Astrocyte (in vitro differentiated cells and primary cell): Measurements from ENCODE around the gene LRP1B. TPM values are rescaled to one million over a fixed set of nuclear protein-coding genes. Genes with fewer than 3 reads are reported as not detected.

ENCODE experiments used
- DNase-seq: peaks from one replicate; pipeline ENCODE4 v3.0.0-alpha.2; 2010; ENCODE audit warnings: low read depth
- FAIRE-seq: peaks from 2 replicates; lab custom pipeline; 2011; peaks lifted over from hg19 to GRCh38; lab: Jason Lieb, UNC
- H2AFZ ChIP-seq: 2 replicates; pipeline ENCODE4 v1.6.0; 2012; ENCODE audit warnings: low read depth, low read length, inconsistent platforms
- H3K27ac ChIP-seq: 2 replicates; pipeline ENCODE4 v1.5.1; 2011; ENCODE audit warnings: low read depth, low read length, inconsistent platforms
- H3K27me3 ChIP-seq: 2 replicates; pipeline ENCODE4 v1.6.0; 2011; ENCODE audit warnings: low read length, inconsistent platforms; ENCODE audit not compliant: insufficient read depth
- H3K36me3 ChIP-seq: 2 replicates; pipeline ENCODE4 v1.5.1; 2011; ENCODE audit warnings: low read length, inconsistent platforms; ENCODE audit not compliant: insufficient read depth
- H3K4me1 ChIP-seq: 2 replicates; pipeline ENCODE4 v1.5.1; 2011; ENCODE audit warnings: low read length, inconsistent platforms; ENCODE audit not compliant: insufficient read depth
- H3K4me2 ChIP-seq: 2 replicates; pipeline ENCODE4 v1.6.0; 2012; ENCODE audit warnings: low read length, inconsistent platforms
- H3K4me3 ChIP-seq: 2 replicates; pipeline ENCODE4 v1.5.1; 2011; ENCODE audit warnings: low read depth, mild to moderate bottlenecking, low read length, inconsistent platforms; ENCODE audit not compliant: insufficient read depth
- H3K79me2 ChIP-seq: 2 replicates; pipeline ENCODE4 v1.6.0; 2012; ENCODE audit warnings: mild to moderate bottlenecking, low read length, inconsistent platforms; ENCODE audit not compliant: insufficient read depth
- H3K9ac ChIP-seq: 2 replicates; pipeline ENCODE4 v1.6.0; 2012; ENCODE audit warnings: mild to moderate bottlenecking, low read length, inconsistent platforms
- H3K9me3 ChIP-seq: 2 replicates; pipeline ENCODE4 v1.5.1; 2012; ENCODE audit warnings: low read depth, mild to moderate bottlenecking, low read length, inconsistent platforms; ENCODE audit not compliant: insufficient read depth
- H4K20me1 ChIP-seq: 2 replicates; pipeline ENCODE4 v1.6.0; 2012; ENCODE audit warnings: low read length, inconsistent platforms; ENCODE audit not compliant: insufficient read depth
- H3K27ac Mint-ChIP-seq: one replicate; pipeline ENCODE4 v1.8.0; 2021; ENCODE audit warnings: mild to moderate bottlenecking, mixed read lengths; ENCODE audit not compliant: unreplicated experiment
- H3K27me3 Mint-ChIP-seq: one replicate; pipeline ENCODE4 v1.8.0; 2021; ENCODE audit warnings: low read depth, mixed read lengths; ENCODE audit not compliant: unreplicated experiment
- H3K36me3 Mint-ChIP-seq: one replicate; pipeline ENCODE4 v1.8.0; 2021; ENCODE audit warnings: low read depth, mixed read lengths; ENCODE audit not compliant: unreplicated experiment
- H3K4me1 Mint-ChIP-seq: one replicate; pipeline ENCODE4 v1.8.0; 2021; ENCODE audit warnings: low read depth, mixed read lengths; ENCODE audit not compliant: unreplicated experiment
- H3K4me3 Mint-ChIP-seq: one replicate; pipeline ENCODE4 v1.8.0; 2021; ENCODE audit warnings: mild to moderate bottlenecking, moderate library complexity, mixed read lengths; ENCODE audit not compliant: unreplicated experiment
- H3K9me3 Mint-ChIP-seq: one replicate; pipeline ENCODE4 v1.8.0; 2021; ENCODE audit warnings: mild to moderate bottlenecking, mixed read lengths; ENCODE audit not compliant: unreplicated experiment
- EZH2 ChIP-seq: IDR thresholded peaks from 2 replicates; pipeline ENCODE4 v1.6.1; 2012; ENCODE audit warnings: mild to moderate bottlenecking, low read length, inconsistent platforms; ENCODE audit not compliant: insufficient read depth
- total RNA-seq: library from RNA; stranded (reverse); gene quantifications from 2 replicates; pipeline ENCODE4 v1.2.1, GENCODE V29; 2021
- TF ChIP-seq, protein P1 (sequence below): IDR thresholded peaks from 2 replicates; pipeline ENCODE4 v1.5.1; 2011; ENCODE audit warnings: low read depth, mild to moderate bottlenecking, inconsistent platforms, low read length, moderate library complexity; ENCODE audit not compliant: insufficient read depth

The LRP1B gene
- total RNA-seq, 1 donor from 2014 or later, result 1.5 TPM

- no peaks in the 10 kb centered on the region for H3K4me1 ChIP-seq
- no peaks in the 10 kb centered on the region for H3K9me3 Mint-ChIP-seq
- FAIRE-seq, result no peak
- H4K20me1 ChIP-seq, result no peaks in the 10 kb centered on the region
- H3K4me2 ChIP-seq, result no peak overlapping the region
- no peak overlapping the region for H3K4me3 ChIP-seq
- H3K27me3 ChIP-seq, result no peaks in the 10 kb centered on the region
- H3K79me2 ChIP-seq, result no peaks in the 10 kb centered on the region
- no peaks in the 10 kb centered on the region for H3K36me3 ChIP-seq
- H2AFZ ChIP-seq, result no peak overlapping the region
- H3K9me3 ChIP-seq, result no peaks in the 10 kb centered on the region
- H3K36me3 Mint-ChIP-seq, result no peaks in the 10 kb centered on the region
- H3K9ac ChIP-seq, result no peak overlapping the region
- H3K27ac Mint-ChIP-seq, result no peak overlapping the region
- H3K4me1 Mint-ChIP-seq, result no peaks in the 10 kb centered on the region
- no peak overlapping the region for H3K4me3 Mint-ChIP-seq
- TF ChIP-seq, protein P1, sequence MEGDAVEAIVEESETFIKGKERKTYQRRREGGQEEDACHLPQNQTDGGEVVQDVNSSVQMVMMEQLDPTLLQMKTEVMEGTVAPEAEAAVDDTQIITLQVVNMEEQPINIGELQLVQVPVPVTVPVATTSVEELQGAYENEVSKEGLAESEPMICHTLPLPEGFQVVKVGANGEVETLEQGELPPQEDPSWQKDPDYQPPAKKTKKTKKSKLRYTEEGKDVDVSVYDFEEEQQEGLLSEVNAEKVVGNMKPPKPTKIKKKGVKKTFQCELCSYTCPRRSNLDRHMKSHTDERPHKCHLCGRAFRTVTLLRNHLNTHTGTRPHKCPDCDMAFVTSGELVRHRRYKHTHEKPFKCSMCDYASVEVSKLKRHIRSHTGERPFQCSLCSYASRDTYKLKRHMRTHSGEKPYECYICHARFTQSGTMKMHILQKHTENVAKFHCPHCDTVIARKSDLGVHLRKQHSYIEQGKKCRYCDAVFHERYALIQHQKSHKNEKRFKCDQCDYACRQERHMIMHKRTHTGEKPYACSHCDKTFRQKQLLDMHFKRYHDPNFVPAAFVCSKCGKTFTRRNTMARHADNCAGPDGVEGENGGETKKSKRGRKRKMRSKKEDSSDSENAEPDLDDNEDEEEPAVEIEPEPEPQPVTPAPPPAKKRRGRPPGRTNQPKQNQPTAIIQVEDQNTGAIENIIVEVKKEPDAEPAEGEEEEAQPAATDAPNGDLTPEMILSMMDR, result no peak
- no peak for TF ChIP-seq EZH2
- H3K27me3 Mint-ChIP-seq, result no peaks in the 10 kb centered on the region
- no peak overlapping the region for H3K27ac ChIP-seq
- DNase-seq, result no peak
Observed at GRCh38 chr2:141728886-141729285, 401.9 kb downstream of the LRP1B start.

DNA sequence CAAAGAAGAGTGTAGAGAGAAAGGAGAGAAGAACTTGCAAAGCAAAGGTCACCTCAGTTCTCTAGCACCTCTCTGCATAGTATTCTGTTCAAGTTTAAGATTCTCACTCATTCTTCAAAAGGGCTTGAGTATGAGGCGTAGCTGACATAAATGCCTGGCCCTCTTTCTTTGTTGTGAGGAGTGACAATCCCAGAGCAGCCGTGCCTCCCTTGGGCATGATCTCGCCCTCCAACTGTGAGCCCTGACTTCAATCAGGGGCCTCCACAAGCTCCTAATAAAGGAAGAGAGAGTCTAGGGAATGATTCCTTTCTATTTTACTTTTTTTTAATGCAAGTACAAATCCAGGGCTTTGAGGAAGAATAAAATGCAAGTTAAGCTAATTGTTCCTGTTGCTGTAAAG is 402.7 kb downstream of the LRP1B start:
- Histone ChIP-seq H3K27me3 (no peaks in the 10 kb centered on the region), H3K27ac (no peak overlapping the region), H3K36me3 (no peaks in the 10 kb centered on the region), H2AFZ (no peak overlapping the region), H3K4me1 (no peaks in the 10 kb centered on the region), H3K79me2 (no peaks in the 10 kb centered on the region), H3K4me2 (no peak overlapping the region), H3K9me3 (no peaks in the 10 kb centered on the region), H4K20me1 (no peaks in the 10 kb centered on the region), H3K9ac (no peak overlapping the region), H3K4me3 (no peak overlapping the region)
- H3K27me3 Mint-ChIP-seq, result no peaks in the 10 kb centered on the region
- H3K36me3 Mint-ChIP-seq, result no peaks in the 10 kb centered on the region
- no peak for DNase-seq
- no peak overlapping the region for H3K4me3 Mint-ChIP-seq
- FAIRE-seq, result no peak
- H3K4me1 Mint-ChIP-seq, result no peaks in the 10 kb centered on the region
- no peaks in the 10 kb centered on the region for H3K9me3 Mint-ChIP-seq
- no peak overlapping the region for H3K27ac Mint-ChIP-seq
- TF ChIP-seq EZH2, result no peak
- TF ChIP-seq, protein P1, result no peak

DNA sequence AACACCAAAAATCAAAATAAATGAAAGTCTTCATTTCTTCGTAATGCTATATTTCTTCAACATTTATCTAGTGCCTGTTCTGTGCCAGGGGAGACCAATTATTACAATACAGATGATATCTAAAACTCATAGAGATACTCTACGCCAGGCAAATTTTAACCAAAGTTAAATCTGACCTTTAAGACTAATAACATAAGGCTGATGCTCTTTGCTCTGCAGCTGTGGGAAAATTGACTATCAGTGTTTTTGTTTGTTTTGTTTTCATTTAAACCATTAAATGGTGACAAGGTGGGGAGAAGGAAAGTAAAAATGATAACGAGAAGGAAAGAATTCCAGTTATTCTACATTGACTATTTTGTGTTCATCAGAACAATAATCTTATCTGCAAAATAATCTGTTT is 406.4 kb downstream of the LRP1B start:
- H3K9me3 ChIP-seq, result no peaks in the 10 kb centered on the region
- no peaks in the 10 kb centered on the region for H4K20me1 ChIP-seq
- no peaks in the 10 kb centered on the region for H3K4me1 ChIP-seq
- Mint-ChIP-seq H3K4me3 (no peak overlapping the region), H3K27me3 (no peaks in the 10 kb centered on the region), H3K27ac (no peak overlapping the region), H3K9me3 (no peaks in the 10 kb centered on the region), H3K36me3 (no peaks in the 10 kb centered on the region), H3K4me1 (no peaks in the 10 kb centered on the region)
- no peaks in the 10 kb centered on the region for H3K79me2 ChIP-seq
- TF ChIP-seq EZH2, result no peak
- TF ChIP-seq, protein P1, result no peak
- H3K4me3 ChIP-seq, result no peak overlapping the region
- DNase-seq, result no peak
- no peak overlapping the region for H3K4me2 ChIP-seq
- H3K27me3 ChIP-seq, result no peaks in the 10 kb centered on the region
- H3K36me3 ChIP-seq, result no peaks in the 10 kb centered on the region
- no peak overlapping the region for H3K9ac ChIP-seq
- H2AFZ ChIP-seq, result no peak overlapping the region
- FAIRE-seq, result no peak
- no peak overlapping the region for H3K27ac ChIP-seq
